Embryonic facial prominence (tissue), 1 donor: ENCODE measurements around the gene PLAAT2.
"Not testable (repeated sequence)": the region's sequence is repeated elsewhere in the genome, so short reads cannot be mapped to it uniquely, and the experiment has no call there.

ENCODE experiments used
- DNase-seq: peaks from one replicate; pipeline ENCODE4 v3.0.0-alpha.2; 2016; ENCODE audit errors: extremely low spot score

Gene PLAAT2

DNA sequence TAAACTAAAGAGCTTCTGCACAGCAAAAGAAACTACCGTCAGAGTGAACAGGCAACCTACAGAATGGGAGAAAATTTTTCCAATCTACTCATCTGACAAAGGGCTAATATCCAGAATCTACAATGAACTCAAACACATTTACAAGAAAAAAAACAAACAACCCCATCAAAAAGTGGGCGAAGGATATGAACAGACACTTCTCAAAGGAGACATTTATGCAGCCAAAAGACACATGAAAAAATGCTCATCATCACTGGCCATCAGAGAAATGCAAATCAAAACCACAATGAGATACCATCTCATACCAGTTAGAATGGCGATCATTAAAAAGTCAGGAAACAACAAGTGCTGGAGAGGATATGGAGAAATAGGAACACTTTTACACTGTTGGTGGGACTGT lies 15.7 kb upstream of the PLAAT2 start:
- DNase-seq: not testable (repeated sequence)

DNA sequence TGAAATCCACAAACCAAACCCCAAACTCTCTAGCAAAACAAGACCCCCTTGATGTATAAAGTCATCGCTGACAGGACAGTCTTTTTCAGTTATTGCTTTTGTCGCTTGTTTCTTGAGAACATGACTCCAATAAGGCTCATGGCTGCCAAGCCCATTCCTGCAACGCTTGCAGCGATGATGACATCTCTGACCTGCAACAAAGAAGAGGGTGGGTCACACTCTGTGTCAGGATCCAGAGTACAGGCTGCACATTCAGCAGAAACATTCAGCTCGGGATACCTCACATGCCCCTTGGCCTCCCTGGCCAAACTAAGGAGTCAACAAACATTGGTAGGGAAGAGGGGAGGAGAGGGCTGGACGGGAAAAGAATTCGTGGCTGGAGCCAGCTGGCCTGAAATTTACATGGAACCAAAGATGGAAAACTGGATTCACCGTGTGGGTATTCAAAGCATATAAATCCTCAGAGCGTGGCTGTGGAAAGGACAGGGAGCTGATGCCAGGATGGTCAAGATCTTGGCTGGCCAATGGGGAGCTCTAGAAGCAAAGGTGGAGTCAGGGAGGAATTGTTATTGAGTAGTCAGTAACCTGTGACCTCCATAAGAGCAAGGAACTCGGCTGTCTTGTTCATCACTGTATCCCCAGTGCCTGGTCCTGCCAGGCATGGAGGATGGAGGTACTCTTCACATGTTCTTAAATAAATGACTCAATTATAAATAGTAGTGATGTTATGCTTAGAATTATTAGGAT lies 11.8 kb upstream of the PLAAT2 start:
- no peak for DNase-seq

DNA sequence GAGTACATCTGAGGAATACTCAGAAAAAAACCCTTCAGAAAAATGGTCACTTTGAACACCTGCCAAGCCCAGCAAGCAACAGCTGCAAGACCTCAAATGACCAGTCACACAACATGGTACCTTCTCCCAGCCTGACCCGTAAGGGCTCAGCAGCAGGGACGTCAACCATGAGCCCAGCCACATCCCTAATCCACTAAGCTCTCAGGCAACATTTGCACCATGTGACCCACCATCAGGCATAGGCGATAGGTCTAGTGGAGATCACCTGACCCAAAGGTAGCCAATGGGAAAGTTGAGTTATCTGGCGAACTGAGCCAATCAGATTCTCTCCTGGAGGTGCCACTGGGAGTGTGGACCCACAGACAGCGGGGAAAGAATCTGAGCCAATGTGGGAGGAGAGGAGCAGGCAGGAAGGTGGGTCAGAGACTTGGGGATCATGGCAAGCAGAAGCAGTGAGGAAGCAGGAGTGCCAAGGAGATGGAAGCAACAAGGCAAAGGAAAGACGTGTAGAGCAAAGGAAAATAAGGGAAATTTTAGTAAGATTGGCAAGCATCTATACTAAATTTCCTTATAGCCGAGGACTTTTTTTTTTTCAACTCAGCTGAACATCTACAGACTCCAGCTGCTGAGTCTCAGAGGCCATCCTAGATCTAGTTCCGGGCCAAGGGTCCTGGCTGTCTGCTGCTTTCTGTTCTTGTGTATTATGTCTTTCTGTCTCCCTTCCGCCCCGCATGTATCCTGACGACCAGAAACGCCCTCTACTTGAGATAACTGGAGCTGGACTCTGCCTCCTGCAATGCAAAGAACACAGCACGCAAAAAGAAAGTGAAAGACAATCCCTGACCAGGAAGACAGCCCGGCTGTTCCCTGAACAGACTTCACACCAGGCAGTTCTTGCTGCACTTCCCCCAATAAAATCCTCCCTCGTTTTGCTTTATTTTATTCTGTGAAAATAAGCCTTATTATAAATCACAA lies 11.0 kb upstream of the PLAAT2 start:
- no peak for DNase-seq

DNA sequence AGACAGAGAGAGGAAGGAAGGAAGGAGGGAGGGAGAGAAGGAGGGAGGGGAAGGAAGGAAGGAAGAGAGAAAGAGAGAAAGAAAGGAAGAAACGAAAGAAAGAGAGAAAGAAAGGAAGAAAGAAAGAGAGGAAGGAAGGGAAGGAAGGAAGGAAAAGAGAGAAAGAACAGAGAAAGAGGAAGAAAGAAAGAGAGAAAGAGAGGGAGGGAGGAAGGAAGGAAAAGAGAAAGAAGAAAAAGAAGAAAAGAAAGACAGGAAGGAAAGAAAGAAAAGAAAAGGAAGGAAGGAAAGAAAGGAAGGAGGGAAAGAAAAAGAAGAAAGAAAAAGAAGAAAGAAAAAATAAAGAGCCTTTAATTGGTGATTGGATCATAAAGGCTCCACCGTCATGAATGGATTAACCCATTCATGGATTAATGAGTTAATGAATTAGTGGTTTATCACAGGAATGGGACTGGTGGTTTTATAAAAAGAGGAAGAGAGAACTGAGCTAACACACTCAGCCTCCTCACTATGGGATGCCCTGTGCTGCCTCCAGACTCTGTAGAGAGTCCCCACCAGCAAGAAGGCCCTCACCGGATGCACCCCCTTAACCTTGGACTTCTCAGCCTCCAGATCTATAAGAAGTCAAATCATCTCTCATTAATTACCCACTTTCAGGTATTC lies 9.0 kb upstream of the PLAAT2 start:
- no peak for DNase-seq

- no peak for DNase-seq
Measured at GRCh38 chr11:63569570-63569969, 6.4 kb upstream of the PLAAT2 start.

- DNase-seq: peak; percentile 20
Measured at GRCh38 chr11:63567044-63567840, 4.1 kb upstream of the PLAAT2 start.

DNA sequence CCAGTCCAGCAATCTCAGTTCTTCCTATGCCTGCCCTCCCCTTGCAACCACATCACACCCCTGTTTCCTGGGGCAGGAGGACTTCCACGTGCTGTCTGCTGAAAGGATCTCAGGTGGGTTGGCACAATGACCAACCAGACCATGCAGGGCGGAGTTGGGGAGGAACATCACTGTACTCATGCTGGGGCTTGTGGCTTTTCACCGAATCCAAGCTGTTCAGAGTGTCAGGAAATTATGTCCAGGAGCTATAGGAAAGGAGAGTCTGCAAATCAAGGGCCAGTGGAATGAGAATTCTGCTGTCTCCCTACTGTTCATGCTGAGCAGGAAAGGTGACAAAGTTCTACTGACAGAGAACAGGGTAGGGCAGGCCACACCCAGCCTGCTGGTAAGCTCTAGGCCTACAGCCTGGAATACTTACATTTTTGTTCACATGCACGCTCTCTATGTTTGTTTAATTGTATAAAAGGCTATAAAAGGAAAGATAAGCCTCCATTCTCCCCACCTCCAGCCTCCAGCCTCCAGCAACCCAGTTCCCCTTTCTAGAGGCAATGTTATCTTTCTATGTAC lies 1.7 kb upstream of the PLAAT2 start:
- no peak for DNase-seq

DNA sequence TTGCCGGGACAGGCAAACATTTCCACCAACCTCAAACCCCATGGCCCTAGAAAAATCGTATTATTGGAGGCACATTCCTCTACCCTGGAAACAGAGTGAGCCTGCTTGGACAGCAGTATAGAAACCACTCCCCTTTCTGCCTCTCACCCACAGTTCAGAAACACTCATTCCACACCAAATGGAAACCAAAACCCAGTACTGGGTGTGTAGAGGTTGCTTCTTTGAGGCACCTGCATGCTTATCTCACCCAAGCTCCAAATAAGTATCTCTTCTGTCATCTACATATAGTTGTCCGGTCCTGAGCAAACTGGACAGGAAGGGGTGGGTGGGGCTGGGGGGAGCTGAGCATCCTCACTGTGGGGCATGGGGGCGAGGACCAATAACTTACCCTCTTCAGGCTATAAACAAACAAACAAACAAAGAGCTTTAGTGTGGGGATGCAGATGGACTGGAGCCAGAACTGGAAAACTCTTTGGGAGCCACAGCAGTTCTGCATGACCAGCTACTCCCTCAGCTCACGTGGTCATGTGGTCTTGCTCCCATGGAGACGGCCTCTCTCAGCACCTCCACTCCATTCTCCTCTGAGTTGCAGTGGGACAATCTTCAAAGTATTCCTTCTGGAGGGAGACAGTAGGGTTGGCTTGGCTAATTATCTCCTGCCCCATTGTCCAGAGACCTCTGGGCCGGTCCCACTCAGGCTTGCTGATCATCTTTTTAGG lies 1.0 kb upstream of the PLAAT2 start:
- DNase-seq: no peak

DNA sequence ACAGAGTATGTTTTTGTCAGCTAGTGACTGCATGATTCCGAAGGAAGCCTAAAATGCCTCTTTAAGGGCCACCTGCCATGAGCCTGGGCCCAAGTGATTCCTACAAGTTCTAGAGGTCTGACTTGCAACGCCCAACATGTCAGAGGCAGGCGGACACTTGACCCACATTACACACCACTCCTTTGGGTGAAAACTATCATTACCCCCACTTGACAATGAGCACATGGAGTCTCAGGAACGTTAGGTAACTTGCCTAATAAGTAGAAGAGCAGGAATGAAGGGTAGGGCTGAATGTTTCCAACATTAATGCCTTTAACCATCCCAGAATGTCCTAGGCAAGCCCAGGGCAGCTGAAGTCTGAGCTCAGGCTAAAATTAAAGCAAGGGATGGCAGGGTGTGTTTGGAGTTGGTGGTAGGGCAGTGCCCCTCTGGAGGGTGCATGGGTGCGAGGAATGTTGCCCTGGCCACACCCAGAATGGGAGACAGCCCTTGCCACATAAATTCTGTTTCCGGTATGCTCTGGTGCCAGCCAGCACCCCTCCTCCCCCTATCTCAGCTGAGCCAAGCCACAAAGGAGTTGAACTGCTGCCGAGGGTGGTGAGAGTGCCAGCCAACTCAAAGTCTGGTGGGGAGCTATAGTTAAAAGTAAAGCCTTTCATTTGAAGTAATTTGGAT lies 2.5 kb downstream of the PLAAT2 start:
- no peak for DNase-seq

GRCh38 chr11:63558459-63559157 lies 4.6 kb downstream of the PLAAT2 start:
- no peak for DNase-seq

GRCh38 chr11:63557570-63557969 lies 5.6 kb downstream of the PLAAT2 start:
- DNase-seq: no peak

- no peak for DNase-seq
Measured at GRCh38 chr11:63556404-63557013, 6.7 kb downstream of the PLAAT2 start.

DNA sequence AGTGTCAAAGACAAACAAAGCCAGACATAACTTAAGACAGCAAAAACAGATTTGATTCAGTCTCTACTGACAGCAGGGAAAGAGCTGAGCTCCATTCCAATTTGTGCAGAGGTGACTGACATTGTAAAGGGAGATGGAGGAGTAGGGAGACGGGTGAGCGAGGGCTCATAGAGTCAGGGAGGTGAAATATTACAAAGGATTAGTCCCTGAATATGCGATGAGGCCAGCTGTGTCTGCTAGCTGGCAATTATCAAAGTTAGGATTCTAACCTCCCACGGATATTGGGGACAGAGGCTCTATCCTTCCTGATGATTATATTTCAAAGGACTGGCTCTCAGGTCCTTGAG lies 8.3 kb downstream of the PLAAT2 start:
- no peak for DNase-seq

GRCh38 chr11:63553759-63554158 lies 9.4 kb downstream of the PLAAT2 start:
- DNase-seq: no peak

DNA sequence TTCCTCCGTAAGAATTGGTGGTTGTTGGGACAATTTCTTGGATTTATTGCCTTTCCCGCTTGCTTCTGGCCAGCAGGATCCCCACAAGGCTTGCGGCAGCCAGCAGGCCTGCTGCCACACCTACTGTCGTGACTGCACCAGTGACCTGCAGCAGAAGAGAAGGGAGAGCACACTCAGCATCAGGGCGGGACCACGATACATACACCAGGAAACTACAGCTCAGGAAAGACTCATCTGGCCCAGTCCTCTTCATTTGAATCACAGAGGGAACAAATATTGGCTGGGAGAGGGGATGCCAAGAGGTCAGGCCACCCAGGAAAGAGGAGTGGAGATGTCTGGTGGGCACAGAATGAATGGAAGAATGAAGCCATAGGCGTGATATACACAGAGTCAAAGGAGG lies 10.3 kb downstream of the PLAAT2 start:
- DNase-seq: no peak

GRCh38 chr11:63551889-63552266 lies 11.3 kb downstream of the PLAAT2 start:
- no peak for DNase-seq

GRCh38 chr11:63551091-63551888 lies 11.9 kb downstream of the PLAAT2 start:
- DNase-seq: no peak

GRCh38 chr11:63550156-63550700 lies 13.0 kb downstream of the PLAAT2 start:
- DNase-seq: not testable (repeated sequence)
